Activated CD4-positive, alpha-beta T cell treated with anti-CD3 and anti-CD28 coated beads, Interleukin-2, amount 10 ng/mL, durations not matched to agents 24 days and 14 days (primary cell): Measurements from ENCODE around the gene PEX16. TPM values are rescaled to one million over a fixed set of nuclear protein-coding genes. Genes with fewer than 3 reads are reported as not detected.
"Not testable (repeated sequence)": the region's sequence is repeated elsewhere in the genome, so short reads cannot be mapped to it uniquely, and the experiment has no call there.

Experiments
- DNase-seq: peaks from one replicate; pipeline ENCODE4 v3.0.0; 2022
- H3K27ac Mint-ChIP-seq: one replicate; pipeline ENCODE4 v1.8.0; 2022; ENCODE audit warnings: mild to moderate bottlenecking, mixed read lengths
- H3K27me3 Mint-ChIP-seq: one replicate; pipeline ENCODE4 v1.8.0; 2022; ENCODE audit warnings: mixed read lengths
- H3K36me3 Mint-ChIP-seq: one replicate; pipeline ENCODE4 v1.8.0; 2022; ENCODE audit warnings: low read depth, mild to moderate bottlenecking, mixed read lengths
- H3K4me1 Mint-ChIP-seq: one replicate; pipeline ENCODE4 v1.8.0; 2021; ENCODE audit warnings: mixed read lengths
- H3K4me3 Mint-ChIP-seq: one replicate; pipeline ENCODE4 v1.8.0; 2022; ENCODE audit warnings: mild to moderate bottlenecking, moderate library complexity, mixed read lengths
- H3K9me3 Mint-ChIP-seq: one replicate; pipeline ENCODE4 v1.8.0; 2021; ENCODE audit warnings: mixed read lengths
- intact Hi-C: fragments of 100-400 bp; cut with micrococcal nuclease; formaldehyde crosslinking; loops from one replicate; pipeline ENCODE4 v1.15.1; 2023
- total RNA-seq: library from RNA; stranded (reverse); gene quantifications from 2 replicates; pipeline ENCODE4 v1.2.3, GENCODE V29; 2022

The PEX16 gene
- total RNA-seq, 1 donor from 2014 or later: 31.3 TPM

DNA sequence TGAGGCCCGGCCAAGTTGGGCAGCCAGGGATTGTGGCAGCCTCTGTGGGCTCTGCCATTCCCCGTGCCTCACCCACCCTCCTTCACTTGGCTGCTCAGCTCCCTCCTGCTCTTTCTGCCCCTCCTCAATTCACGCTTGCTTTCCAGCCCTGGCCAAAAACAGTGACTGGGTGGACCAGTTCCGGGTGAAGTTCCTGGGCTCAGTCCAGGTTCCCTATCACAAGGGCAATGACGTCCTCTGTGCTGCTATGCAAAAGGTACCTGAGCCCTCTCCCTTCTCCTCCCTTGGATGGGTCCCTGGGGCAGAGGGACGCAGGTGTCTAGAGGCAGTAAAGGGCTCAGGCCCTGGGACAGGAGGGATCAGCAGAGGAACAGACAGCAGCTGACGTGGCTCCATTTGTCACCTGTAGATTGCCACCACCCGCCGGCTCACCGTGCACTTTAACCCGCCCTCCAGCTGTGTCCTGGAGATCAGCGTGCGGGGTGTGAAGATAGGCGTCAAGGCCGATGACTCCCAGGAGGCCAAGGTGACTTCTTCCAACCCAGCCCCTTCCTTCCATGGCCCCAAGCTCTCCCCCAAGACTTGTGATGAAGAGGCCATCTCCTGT, 13.3 kb downstream of the PEX16 start:
- DNase-seq: no peak
- Mint-ChIP-seq H3K36me3 (no peaks in the 10 kb centered on the region), H3K27me3 (peaks cover 14% of the 10 kb centered on the region), H3K4me3 (no peak overlapping the region), H3K4me1 (no peaks in the 10 kb centered on the region), H3K9me3 (no peaks in the 10 kb centered on the region), H3K27ac (no peak overlapping the region)
- intact Hi-C loops: no loop called here

DNA sequence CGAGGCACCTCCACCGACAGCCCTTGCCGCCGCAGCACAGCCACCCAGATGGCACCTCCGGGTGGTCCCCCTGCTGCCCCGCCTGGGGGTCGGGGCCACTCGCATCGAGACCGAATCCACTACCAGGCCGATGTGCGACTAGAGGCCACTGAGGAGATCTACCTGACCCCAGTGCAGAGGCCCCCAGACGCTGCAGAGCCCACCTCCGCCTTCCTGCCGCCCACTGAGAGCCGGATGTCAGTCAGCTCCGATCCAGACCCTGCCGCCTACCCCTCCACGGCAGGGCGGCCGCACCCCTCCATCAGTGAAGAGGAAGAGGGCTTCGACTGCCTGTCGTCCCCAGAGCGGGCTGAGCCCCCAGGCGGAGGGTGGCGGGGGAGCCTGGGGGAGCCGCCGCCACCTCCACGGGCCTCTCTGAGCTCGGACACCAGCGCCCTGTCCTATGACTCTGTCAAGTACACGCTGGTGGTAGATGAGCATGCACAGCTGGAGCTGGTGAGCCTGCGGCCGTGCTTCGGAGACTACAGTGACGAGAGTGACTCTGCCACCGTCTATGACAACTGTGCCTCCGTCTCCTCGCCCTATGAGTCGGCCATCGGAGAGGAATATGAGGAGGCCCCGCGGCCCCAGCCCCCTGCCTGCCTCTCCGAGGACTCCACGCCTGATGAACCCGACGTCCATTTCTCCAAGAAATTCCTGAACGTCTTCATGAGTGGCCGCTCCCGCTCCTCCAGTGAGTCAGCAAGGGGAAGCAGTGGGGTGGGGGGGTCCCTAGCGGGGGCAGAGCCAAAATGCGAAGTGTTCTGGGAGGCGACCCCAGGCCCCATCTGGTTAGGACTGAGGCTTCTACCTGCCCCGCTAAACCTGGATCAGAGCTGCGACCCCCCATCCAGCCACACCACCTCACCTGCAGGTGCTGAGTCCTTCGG, 15.0 kb downstream of the PEX16 start:
- no peak for DNase-seq
- H3K27me3 Mint-ChIP-seq: peaks cover 25% of the 10 kb centered on the region
- intact Hi-C loops: no loop called here
- H3K36me3 Mint-ChIP-seq: no peaks in the 10 kb centered on the region
- no peak overlapping the region for H3K4me3 Mint-ChIP-seq
- H3K4me1 Mint-ChIP-seq: peaks cover 2% of the 10 kb centered on the region
- no peak overlapping the region for H3K27ac Mint-ChIP-seq
- no peaks in the 10 kb centered on the region for H3K9me3 Mint-ChIP-seq

- no peak for DNase-seq
- Mint-ChIP-seq H3K27me3 (peaks cover 31% of the 10 kb centered on the region), H3K4me3 (no peak overlapping the region), H3K4me1 (peaks cover 2% of the 10 kb centered on the region), H3K27ac (no peak overlapping the region), H3K36me3 (no peaks in the 10 kb centered on the region), H3K9me3 (no peaks in the 10 kb centered on the region)
- intact Hi-C loops: no loop called here
Observed at GRCh38 chr11:45901626-45902025, 16.1 kb downstream of the PEX16 start.

- no peak for DNase-seq
- intact Hi-C loops: no loop called here
Observed at GRCh38 chr11:45900916-45901617, 16.6 kb downstream of the PEX16 start.

DNA sequence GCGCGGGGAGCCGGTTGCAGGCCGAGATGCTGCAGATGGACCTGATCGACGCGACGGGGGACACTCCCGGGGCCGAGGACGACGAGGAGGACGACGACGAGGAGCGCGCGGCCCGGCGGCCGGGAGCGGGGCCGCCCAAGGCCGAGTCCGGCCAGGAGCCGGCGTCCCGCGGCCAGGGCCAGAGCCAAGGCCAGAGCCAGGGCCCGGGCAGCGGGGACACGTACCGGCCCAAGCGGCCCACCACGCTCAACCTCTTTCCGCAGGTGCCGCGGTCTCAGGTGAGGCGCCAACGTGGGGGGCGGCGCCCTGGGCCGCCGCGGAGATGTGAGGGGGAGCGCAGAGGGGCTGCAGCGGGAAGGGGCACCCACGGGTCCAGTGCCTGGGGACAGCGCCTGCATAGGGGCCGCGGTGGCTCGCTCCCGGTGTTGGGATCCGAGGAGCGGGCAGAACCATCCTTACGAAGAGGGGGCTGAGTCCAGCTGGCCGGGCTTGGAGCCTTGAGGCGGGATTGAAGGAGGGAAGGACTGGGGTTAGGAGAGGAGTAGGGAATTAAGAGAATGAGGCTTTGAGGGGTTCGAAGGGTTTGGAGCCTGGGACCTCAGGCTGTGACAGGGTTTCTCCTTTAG, 17.4 kb downstream of the PEX16 start:
- DNase-seq, H3K9me3 Mint-ChIP-seq, H3K36me3 Mint-ChIP-seq, H3K4me1 Mint-ChIP-seq, intact Hi-C loops, H3K27ac Mint-ChIP-seq: not testable (repeated sequence)
- peak overlapping the region; percentile 28 for H3K4me3 Mint-ChIP-seq
- peaks cover 32% of the 10 kb centered on the region for H3K27me3 Mint-ChIP-seq

More at GRCh38 chr11:45900916-45901617, 16.6 kb downstream of the PEX16 start:
- Mint-ChIP-seq H3K9me3 (no peaks in the 10 kb centered on the region), H3K4me1 (peaks cover 2% of the 10 kb centered on the region), H3K27me3 (peaks cover 32% of the 10 kb centered on the region), H3K27ac (no peak overlapping the region), H3K4me3 (peak overlapping the region; percentile 28), H3K36me3 (no peaks in the 10 kb centered on the region)

DNA sequence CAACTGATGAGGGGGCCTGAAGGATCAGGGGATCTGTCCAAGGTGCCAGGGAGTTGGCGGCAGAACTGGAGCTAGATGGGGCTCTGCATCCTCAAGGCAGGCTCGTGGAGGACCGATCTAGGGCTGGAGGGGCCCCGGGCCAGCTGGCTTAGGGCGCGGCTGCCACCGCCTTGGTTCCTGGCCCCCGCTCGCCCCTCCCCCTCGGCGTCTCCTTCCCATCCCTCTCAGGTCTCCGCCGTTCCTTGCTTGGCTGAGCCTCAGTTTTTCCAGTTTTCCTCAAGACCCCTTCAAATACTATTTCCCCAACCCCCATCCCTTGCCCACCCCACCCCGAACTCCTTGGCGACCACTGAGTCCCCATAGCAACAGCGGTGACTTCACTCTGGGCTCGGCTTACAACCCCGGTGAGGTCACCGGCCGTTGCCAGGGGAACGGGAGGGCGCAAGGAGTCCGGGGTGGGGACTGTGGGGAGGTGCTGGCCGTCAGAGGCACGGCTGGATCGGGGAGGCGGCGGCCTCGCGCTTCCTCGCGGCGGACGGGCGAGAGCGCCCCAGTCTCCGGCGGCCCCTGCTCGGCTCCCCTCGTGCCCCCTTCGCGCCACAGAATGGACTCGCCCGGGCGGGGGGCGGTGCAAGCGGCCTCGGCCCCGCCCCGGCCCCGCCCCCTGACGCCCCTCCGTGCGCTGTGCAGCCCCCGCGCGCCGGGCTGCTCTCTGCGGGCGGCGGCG, 18.1 kb downstream of the PEX16 start:
- intact Hi-C loops: no loop called here
- no peak overlapping the region for H3K27ac Mint-ChIP-seq
- H3K27me3 Mint-ChIP-seq: peaks cover 37% of the 10 kb centered on the region
- DNase-seq: peak; percentile 92
- H3K4me1 Mint-ChIP-seq: peaks cover 2% of the 10 kb centered on the region
- no peaks in the 10 kb centered on the region for H3K36me3 Mint-ChIP-seq
- H3K4me3 Mint-ChIP-seq: peak overlapping the region; percentile 69
- H3K9me3 Mint-ChIP-seq: no peaks in the 10 kb centered on the region

- intact Hi-C loops: no loop called here
Observed at GRCh38 chr11:45899086-45899447, 18.6 kb downstream of the PEX16 start.

DNA sequence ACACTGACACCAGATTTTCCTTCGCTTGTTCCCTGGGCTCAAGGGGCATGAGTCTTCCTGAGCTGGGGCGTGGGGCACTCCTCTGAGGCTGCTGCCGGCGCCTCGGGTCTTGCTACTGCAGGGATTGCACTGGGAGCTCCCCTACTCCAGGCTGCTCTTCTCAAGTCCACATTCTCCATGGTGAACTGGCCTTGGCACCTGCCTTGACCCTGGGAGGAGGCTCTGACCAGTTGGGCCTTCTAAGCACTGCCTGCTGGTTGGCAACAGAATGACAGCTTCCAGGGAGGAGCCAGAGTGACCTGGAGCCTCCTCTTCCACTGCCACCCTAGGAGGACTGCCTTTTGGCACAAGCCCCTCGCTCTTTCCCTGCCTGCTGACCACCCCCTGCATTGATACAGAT, 20.1 kb downstream of the PEX16 start:
- Mint-ChIP-seq H3K4me3 (no peak overlapping the region), H3K36me3 (no peaks in the 10 kb centered on the region), H3K9me3 (no peaks in the 10 kb centered on the region), H3K4me1 (peaks cover 2% of the 10 kb centered on the region), H3K27ac (no peak overlapping the region), H3K27me3 (peaks cover 40% of the 10 kb centered on the region)
- no peak for DNase-seq
- intact Hi-C loops: no loop called here

More at GRCh38 chr11:45899086-45899447, 18.6 kb downstream of the PEX16 start:
- DNase-seq: no peak
- Mint-ChIP-seq H3K36me3 (no peaks in the 10 kb centered on the region), H3K4me1 (peaks cover 2% of the 10 kb centered on the region), H3K27me3 (peaks cover 37% of the 10 kb centered on the region), H3K9me3 (no peaks in the 10 kb centered on the region), H3K27ac (no peak overlapping the region), H3K4me3 (peak overlapping the region; percentile 69)

DNA sequence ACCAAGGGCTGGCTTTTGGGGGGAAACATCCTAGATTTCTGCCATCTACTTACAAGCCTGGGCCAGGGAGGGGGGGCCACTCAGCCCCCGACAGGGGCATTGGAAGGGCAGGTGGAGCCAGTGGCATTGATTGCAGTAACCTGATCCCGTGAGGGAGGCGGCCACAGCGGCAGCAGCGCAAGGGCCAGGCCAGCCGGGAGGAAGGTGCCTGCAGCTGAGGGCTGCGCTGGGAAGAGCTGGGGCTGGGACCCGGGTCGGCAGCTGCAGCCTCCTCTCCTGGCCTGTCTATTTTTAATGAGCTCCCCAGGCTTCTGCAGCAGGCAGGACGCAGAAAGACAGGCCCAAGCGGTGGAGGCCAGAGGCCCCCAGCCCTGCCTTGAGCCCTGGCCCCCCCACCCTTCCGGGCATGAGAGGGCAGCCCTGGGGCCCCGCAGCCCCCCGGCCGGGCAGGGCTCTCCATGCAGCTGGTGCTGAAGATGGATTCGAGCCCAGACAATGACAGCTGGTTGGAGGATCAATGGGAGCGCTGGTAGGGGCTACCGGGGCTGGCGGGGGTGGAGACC, 21.2 kb downstream of the PEX16 start:
- no peak for DNase-seq
- peaks cover 2% of the 10 kb centered on the region for H3K4me1 Mint-ChIP-seq

GRCh38 chr11:45895553-45896259, 22.0 kb downstream of the PEX16 start:
- Mint-ChIP-seq H3K4me3 (no peak overlapping the region), H3K9me3 (no peaks in the 10 kb centered on the region), H3K27me3 (peaks cover 30% of the 10 kb centered on the region), H3K4me1 (peaks cover 2% of the 10 kb centered on the region), H3K27ac (no peak overlapping the region), H3K36me3 (no peaks in the 10 kb centered on the region)
- intact Hi-C loops: no loop called here
- DNase-seq: no peak

More for the DNA sequence above, 21.2 kb downstream of the PEX16 start:
- no peak overlapping the region for H3K4me3 Mint-ChIP-seq
- H3K9me3 Mint-ChIP-seq: no peaks in the 10 kb centered on the region
- peaks cover 38% of the 10 kb centered on the region for H3K27me3 Mint-ChIP-seq
- no peak overlapping the region for H3K27ac Mint-ChIP-seq
- no peaks in the 10 kb centered on the region for H3K36me3 Mint-ChIP-seq
- intact Hi-C loops: no loop called here

DNA sequence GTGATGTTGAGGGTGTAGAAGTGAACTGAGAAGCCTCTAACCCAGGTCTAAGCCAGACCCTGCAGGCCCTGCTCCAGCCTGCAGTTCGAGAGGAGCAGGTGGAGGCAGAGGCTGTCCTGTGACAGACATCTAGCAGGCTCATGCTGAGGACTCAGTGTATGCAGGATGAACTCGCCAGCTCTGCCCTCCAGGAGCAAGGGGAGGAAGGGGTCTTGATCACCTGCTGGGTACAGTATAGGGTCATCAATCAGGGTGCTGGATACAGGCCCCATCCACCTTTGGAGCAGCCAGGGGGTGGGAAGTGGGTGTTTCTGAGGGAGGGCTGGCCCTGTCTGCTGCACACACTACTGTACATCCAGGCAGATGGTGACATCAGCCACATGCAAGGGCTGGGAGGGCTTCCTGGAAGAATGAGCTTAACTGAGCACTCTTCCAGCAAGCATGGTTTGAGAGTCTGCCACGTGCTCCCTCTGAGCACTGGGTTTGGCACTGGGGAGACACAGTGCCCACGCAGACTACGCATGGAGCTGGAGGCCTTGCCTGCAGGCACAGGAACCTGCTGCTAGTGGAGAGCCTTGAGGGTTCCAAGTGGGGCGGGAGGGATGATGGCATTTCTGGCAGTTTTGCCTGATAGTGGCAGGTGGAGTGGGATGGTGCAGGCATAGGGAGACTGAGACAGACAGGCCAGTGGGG, 23.0 kb downstream of the PEX16 start:
- Mint-ChIP-seq H3K9me3 (no peaks in the 10 kb centered on the region), H3K4me1 (peaks cover 2% of the 10 kb centered on the region), H3K27ac (no peak overlapping the region), H3K4me3 (no peak overlapping the region), H3K36me3 (no peaks in the 10 kb centered on the region), H3K27me3 (peaks cover 26% of the 10 kb centered on the region)
- intact Hi-C loops: no loop called here
- no peak for DNase-seq

- no peaks in the 10 kb centered on the region for H3K4me1 Mint-ChIP-seq
- DNase-seq: no peak
- H3K27ac Mint-ChIP-seq: no peak overlapping the region
- H3K4me3 Mint-ChIP-seq: no peak overlapping the region
- intact Hi-C loops: no loop called here
- no peaks in the 10 kb centered on the region for H3K36me3 Mint-ChIP-seq
- H3K9me3 Mint-ChIP-seq: no peaks in the 10 kb centered on the region
- H3K27me3 Mint-ChIP-seq: peaks cover 20% of the 10 kb centered on the region
Observed at GRCh38 chr11:45892856-45893255, 24.8 kb downstream of the PEX16 start.
